Neural crest cell (in vitro differentiated cells): ENCODE results near the gene ATF2. TPM values are rescaled to one million over a fixed set of nuclear protein-coding genes. Genes with fewer than 3 reads are reported as not detected.
"Not testable (repeated sequence)": the region's sequence is repeated elsewhere in the genome, so short reads cannot be mapped to it uniquely, and the experiment has no call there.

Experiments
- DNase-seq: peaks from one replicate; pipeline ENCODE4 v3.0.0; 2021; ENCODE audit warnings: low read depth, mixed read lengths, low spot score
- H3K27ac Mint-ChIP-seq: one replicate; pipeline ENCODE4 v1.8.0; 2021; ENCODE audit warnings: mild to moderate bottlenecking, mixed read lengths; ENCODE audit not compliant: unreplicated experiment
- H3K27me3 Mint-ChIP-seq: 2 replicates; pipeline ENCODE4 v1.8.0; 2021; ENCODE audit warnings: low read depth, mild to moderate bottlenecking, mixed read lengths
- H3K36me3 Mint-ChIP-seq: 2 replicates; pipeline ENCODE4 v1.8.0; 2021; ENCODE audit warnings: low read depth, mild to moderate bottlenecking, mixed read lengths
- H3K4me1 Mint-ChIP-seq: 2 replicates; pipeline ENCODE4 v1.8.0; 2021; ENCODE audit warnings: mixed read lengths
- H3K4me3 Mint-ChIP-seq: one replicate; pipeline ENCODE4 v1.8.0; 2021; ENCODE audit warnings: mild to moderate bottlenecking, mixed read lengths
- H3K9me3 Mint-ChIP-seq: 2 replicates; pipeline ENCODE4 v1.8.0; 2021; ENCODE audit warnings: mixed read lengths
- CTCF ChIP-seq: fragments of 200-600 bp; sonication (generic); conservative IDR thresholded peaks from 2 replicates; pipeline ENCODE4 v1.5.0; 2021; ENCODE audit warnings: antibody characterized with exemption, mild to moderate bottlenecking
- total RNA-seq: library from RNA; stranded (reverse); gene quantifications from 2 replicates; pipeline ENCODE4 v1.2.1, GENCODE V29; 2021

ATF2 gene
- total RNA-seq, 1 donor from 2014 or later, result 78.8 TPM

GRCh38 chr2:175103191-175103590 is 64.8 kb downstream of the ATF2 start:
- Mint-ChIP-seq H3K4me1 (no peaks in the 10 kb centered on the region), H3K9me3 (no peaks in the 10 kb centered on the region), H3K27ac (no peak overlapping the region), H3K4me3 (no peak overlapping the region), H3K27me3 (no peaks in the 10 kb centered on the region), H3K36me3 (peaks cover 30% of the 10 kb centered on the region)
- DNase-seq, result no peak
- TF ChIP-seq CTCF, result no peak

GRCh38 chr2:175101514-175101913 is 66.5 kb downstream of the ATF2 start:
- H3K27me3 Mint-ChIP-seq, result no peaks in the 10 kb centered on the region
- DNase-seq, result no peak
- no peaks in the 10 kb centered on the region for H3K9me3 Mint-ChIP-seq
- H3K27ac Mint-ChIP-seq, result no peak overlapping the region
- TF ChIP-seq CTCF, result no peak
- H3K4me3 Mint-ChIP-seq, result no peak overlapping the region
- no peaks in the 10 kb centered on the region for H3K4me1 Mint-ChIP-seq
- H3K36me3 Mint-ChIP-seq, result peaks cover 20% of the 10 kb centered on the region

DNA sequence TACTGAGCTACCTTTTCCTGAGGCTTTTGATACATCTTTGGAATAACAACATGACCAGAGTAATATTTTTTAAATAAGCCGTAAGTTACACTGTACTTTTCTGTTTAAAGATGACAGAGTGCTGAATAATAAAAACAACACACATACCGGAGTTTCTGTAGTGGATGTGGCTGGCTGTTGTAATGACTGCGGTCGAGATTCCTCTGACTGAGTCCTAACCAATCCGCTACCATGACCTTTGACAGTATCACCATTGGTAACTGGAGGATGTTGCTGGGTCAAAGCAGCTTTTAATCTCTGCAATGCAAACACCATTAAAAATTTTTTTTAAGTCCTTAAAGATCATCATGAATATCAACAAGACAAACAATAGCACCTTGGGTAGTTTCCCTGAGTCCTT is 70.7 kb downstream of the ATF2 start:
- no peaks in the 10 kb centered on the region for H3K27me3 Mint-ChIP-seq
- H3K4me1 Mint-ChIP-seq, result no peaks in the 10 kb centered on the region
- no peak overlapping the region for H3K27ac Mint-ChIP-seq
- no peak for DNase-seq
- H3K9me3 Mint-ChIP-seq, result no peaks in the 10 kb centered on the region
- H3K4me3 Mint-ChIP-seq, result no peak overlapping the region
- H3K36me3 Mint-ChIP-seq, result peaks cover 14% of the 10 kb centered on the region
- TF ChIP-seq CTCF, result no peak

DNA sequence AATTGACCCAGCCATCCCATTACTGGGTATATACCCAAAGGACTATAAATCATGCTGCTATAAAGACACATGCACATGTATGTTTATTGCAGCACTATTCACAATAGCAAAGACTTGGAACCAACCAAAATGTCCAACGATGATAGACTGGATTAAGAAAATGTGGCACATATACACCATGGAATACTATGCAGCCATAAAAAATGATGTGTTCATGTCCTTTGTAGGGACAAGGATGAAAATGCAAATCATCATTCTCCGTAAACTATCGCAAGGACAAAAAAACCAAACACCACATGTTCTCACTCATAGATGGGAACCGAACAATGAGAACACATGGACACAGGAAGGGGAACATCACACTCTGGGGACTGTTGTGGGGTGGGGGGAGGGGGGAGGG is 83.9 kb downstream of the ATF2 start:
- not testable (repeated sequence) for DNase-seq

GRCh38 chr2:175080479-175080878 is 87.5 kb downstream of the ATF2 start:
- H3K4me3 Mint-ChIP-seq, result no peak overlapping the region
- DNase-seq, result no peak
- H3K36me3 Mint-ChIP-seq, result peaks cover 35% of the 10 kb centered on the region
- no peak overlapping the region for H3K27ac Mint-ChIP-seq
- no peak for TF ChIP-seq CTCF
- H3K9me3 Mint-ChIP-seq, result peaks cover 7% of the 10 kb centered on the region
- H3K27me3 Mint-ChIP-seq, result no peaks in the 10 kb centered on the region
- H3K4me1 Mint-ChIP-seq, result no peaks in the 10 kb centered on the region

More for the DNA sequence above, 83.9 kb downstream of the ATF2 start:
- H3K27me3 Mint-ChIP-seq, H3K4me3 Mint-ChIP-seq, H3K4me1 Mint-ChIP-seq, H3K27ac Mint-ChIP-seq, H3K9me3 Mint-ChIP-seq: not testable (repeated sequence)
- H3K36me3 Mint-ChIP-seq, result peaks cover 28% of the 10 kb centered on the region

- no peak for DNase-seq
- Mint-ChIP-seq H3K27ac (no peak overlapping the region), H3K4me3 (no peak overlapping the region), H3K36me3 (peaks cover 29% of the 10 kb centered on the region), H3K9me3 (peaks cover 2% of the 10 kb centered on the region), H3K27me3 (no peaks in the 10 kb centered on the region), H3K4me1 (no peaks in the 10 kb centered on the region)
- TF ChIP-seq CTCF, result no peak
Measured at GRCh38 chr2:175076272-175076671, 91.7 kb downstream of the ATF2 start.
